RPMI7951 (cell line): ENCODE measurements around the gene TMTC3. TPM values are rescaled to one million over a fixed set of nuclear protein-coding genes. Genes with fewer than 3 reads are reported as not detected.

Source experiments
- DNase-seq: peaks from one replicate; pipeline ENCODE4 v3.0.0-alpha.2; 2012; ENCODE audit warnings: low read depth
- total RNA-seq: library from RNA; depleted of rRNA; stranded (reverse); fragments of >200 nt; shearing (Covaris generic); gene quantifications from 2 replicates; pipeline ENCODE4 v1.2.3, GENCODE V29; 2014; rRNA removed

TMTC3 gene
- total RNA-seq, 1 experiment from 2014 or later: 40.6 TPM

DNA sequence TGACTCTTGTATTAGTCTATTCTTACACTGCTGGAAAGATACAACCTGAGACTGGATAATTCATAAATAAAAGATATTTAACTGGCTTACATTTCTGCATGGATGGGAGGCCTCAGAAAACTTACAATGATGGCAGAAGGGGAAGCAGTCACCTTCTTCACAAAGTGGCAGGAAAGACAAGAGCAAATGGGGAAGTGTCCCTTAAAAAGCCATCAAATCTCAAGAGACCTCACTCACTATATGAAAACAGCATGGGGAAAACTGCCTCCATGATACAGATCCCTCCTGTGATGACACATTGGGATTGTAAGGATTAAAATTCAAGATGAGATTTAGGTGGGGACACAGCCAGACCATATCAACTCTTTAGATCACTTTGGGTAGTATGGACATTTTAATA is 83.7 kb downstream of the TMTC3 start:
- no peak for DNase-seq

DNA sequence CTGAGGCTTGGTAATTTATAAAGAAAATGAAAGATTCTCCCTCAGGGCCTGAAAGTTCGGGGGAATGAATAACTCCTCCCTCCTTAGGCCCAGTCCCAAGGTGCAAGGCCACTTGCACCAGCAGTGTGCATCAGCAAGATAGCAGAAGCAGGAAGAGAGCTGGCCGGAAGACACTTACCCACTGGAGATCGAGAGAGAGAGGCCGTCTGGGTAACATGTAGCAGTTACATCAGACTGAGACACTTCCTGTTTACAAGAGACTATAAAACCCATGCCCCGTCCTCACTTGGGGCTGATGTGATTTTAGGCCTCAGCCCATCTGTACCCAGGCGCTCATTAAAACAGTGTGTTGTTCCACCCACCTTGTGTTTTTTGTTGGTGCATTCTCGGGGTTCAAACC is 85.2 kb downstream of the TMTC3 start:
- no peak for DNase-seq

DNA sequence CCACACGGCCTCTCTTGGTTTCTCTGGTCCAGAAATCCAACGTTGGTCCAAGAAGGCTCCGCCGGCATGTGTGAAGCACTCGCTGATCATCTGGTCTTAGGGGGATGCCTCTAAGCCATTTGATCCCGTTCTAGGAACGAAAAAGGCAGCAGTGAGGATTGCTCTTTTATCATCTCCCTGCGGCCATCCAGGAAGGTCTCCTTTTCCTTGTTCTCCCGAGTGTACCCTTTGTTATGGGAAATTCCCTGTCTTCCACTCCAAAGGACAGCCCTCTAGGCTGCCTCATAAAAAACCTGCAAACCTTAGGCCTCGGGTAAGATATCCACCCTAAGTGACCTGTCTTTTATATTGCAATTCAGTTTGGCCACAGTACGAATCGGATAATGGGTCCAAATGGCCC is 85.8 kb downstream of the TMTC3 start:
- DNase-seq: no peak

DNA sequence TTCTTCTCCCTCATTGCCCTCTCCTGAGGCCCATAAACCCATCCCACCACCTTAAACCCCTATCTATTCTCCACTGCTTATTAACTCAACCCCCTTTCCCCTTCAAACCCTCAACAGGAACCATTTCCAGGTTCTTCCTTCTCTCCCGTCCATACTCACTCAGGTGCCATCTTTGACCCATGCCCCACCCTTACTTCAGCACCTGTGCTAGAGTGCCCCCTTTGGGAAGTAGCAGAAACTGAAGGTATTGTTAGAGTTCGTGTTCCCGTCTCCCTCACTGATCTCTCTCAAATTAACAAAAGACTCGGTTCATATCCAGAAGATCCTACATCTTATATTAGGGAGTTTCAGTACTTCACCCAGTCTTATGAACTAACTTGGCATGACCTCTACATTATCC is 86.6 kb downstream of the TMTC3 start:
- DNase-seq: no peak

DNA sequence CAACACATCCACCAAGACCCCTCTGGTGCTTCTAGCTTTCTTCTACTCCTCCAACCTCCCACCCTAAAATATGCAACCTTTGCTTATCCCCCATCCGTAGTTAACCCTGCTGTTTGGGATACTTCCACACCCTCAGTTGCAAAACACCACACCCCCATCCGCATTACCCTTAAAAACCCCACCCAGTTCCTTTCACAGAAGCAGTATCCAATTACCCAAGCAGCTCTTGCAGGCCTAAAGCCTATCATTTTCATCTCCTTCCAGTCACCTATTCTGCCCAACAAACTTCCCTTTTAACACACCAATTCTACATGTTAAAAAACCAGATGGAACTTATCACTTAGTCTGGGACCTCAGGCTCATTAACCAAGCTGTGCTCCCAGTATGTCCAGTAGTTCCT is 88.2 kb downstream of the TMTC3 start:
- DNase-seq: no peak

DNA sequence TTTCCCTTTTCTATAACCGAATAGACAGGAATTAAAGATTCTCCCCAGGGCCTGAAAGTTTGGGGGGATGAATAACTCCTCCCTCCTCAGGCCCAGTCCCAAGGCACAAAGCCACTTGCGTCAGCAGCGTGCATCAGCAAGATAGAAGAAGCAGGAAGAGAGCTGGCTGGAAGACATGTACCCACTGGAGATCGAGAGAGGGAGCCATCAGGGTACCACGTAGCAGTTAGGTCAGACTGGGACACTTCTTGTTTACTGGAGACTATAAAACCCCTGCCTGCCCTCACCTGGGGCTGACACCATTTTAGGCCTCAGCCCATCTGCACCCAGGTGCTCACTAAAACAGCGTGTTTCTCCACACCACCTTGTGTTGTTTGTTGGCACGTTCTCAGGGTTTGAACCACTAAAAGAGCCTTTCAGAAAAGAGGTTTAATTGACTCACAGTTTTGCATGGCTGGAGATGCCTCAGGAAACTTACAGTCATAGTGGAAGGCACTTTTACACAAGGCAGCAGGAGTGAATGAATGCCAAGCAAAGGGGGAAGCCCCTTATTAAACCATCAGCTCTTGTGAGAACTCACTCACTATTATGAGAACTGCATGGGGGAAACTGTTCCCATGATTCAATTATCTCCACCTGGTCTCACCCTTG is 93.2 kb downstream of the TMTC3 start:
- DNase-seq: no peak

DNA sequence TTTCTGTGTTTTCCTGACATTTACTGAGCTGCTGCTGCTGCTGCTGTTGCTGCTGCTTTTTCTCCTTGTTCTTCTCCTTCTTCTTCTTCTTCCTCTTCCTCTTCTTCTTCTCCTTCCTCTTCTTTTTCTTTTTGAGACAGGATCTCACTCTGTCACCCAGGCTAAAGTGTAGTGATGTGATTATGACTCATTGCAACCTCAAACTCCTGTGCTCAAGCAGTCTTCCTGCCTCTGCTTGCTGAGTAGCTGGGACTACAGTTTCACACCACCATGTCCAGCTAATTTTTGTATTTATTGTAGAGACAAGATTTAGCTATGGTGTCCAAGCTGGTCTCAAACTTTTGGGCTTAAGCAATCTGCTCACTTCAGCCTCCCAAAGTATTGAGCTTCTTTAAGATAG is 95.8 kb downstream of the TMTC3 start:
- DNase-seq: peak; percentile 78

DNA sequence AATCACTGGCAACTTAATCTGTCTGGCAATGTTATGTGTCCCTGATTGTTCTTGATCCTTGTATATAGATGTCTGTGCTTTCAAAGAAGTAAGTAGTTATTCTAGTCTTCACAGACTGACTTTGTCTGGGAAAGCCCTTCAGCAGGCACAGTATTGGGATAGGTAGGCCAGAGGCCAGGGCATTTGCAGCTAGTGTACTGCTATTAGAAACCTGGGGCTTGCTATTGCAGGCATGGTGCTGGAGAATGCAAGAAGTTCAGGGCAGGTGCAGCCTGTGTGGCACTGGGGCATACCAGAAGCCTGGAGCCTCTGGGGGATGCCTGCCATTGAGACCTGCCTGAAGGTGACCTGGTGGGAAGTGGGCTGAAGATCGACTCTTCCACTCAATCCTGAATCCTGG is 96.3 kb downstream of the TMTC3 start:
- no peak for DNase-seq

DNA sequence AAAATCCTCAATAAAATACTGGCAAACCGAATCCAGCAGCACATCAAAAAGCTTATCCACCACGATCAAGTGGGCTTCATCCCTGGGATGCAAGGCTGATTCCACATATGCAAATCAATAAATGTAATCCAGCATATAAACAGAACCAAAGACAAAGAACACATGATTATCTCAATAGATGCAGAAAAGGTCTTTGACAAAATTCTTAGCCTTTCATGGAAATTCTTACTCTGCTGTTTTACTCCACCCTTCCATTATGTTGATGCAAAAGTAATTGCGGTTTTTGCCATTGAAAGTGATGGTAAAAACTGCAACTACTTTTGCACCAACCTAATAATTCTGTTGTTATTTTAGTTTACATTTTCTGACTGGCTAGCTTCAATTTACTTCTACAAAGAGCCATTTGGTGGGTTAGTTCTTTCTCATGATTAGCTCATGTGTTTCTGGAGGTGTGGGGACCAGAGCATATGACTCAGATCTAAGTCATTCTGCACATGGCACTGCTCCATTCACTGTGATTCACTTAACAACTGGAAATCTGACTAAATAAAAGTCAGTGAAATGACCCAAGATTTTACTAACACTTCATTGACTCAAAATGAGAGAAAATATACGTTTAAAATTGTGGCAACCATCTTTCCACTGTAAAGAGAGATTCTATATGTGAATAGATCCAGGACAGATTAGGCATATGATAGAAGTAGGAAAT is 99.9 kb downstream of the TMTC3 start:
- peak; percentile 95 for DNase-seq

DNA sequence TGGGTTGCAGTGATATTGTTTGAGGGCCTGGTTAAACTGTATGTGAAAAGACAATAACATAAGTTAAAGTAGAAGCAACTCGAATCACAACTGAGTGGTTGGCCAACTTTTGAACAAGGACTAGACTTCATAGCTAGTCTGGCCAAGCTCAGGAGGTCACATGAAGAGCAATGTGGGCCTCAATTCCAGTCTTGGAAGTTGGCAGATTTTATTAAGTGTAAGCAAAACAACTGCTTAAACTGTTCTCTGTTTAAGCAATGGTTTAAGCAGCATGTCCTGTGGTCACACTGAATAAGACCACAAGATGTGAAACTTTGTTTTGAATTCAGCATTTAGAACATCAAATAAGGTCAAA is 100.4 kb downstream of the TMTC3 start:
- peak; percentile 68 for DNase-seq

DNA sequence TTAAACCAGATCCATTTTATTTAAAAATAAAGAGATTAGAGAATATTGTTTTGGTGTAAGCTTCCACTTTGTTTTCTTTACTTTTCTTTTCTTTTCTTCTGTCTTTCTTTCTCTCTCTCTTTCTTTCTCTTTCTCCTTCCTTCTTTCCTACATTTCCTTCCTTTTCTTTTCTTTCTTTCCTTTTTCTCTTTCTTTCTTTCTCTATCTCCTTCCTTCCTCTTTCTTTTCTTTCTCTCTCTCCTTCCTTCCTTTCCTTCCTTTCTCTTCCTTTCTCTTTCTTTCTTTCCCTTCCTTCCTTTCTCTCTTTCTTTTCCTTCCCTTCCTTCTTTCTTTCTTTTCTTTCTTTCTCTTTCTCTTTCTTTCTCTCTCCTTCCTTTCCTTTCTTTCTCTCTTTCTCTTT is 100.8 kb downstream of the TMTC3 start:
- DNase-seq: no peak

DNA sequence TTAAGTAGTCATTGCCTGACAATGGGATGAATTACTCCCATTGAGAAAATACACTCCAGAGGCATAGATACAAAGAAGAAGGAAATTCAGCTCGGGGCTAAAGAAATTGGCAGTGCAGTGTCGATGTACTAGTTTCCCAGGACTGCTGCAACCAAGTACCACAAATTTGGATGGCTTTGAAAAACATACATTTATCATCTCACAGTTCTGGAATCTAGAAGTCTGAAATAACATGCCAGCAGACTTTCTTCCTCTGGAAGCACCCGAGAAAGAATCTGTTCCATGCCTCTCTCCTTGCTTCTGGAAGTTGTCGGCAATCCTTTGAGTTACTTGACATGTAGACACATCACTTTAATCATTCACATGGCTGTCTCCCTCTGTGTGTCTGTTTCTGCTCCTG is 101.9 kb downstream of the TMTC3 start:
- peak; percentile 27 for DNase-seq

DNA sequence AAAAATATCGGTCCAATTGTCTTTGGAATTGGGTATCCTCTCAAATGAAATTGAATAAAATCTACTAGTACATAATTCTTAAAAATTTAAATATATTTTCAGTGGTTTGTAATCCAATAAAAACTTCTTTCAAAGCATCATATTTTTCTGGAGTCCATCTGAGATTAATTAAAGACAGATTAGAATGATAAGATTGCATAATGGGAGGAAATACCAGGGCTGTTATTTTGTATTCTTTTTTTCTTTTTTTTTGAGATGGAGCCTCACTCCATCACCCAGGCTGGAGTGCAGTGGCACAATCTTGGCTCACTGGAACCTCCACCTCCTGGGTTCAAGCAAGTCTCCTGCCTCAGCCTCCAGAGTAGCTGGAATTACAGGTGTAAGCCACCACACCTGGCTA is 103.8 kb downstream of the TMTC3 start:
- DNase-seq: no peak

DNA sequence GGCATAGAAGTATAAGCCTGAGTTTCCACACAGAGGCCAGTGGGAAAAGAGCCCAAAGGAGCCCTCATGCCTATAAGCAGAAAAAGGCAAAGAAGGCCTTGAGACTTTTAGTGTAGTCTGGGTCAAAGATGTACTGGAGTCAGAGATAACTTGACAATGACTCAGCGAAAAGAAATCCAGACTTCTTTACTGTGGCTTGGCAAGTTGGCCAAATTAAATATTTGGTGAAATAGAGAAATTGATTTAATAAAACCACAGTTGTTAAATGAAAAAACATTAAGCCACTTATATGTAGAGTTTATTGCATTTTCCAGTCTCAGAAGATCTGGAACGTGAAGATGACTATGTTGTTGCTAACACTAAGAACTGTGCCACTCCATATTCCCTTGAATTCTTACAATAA is 105.1 kb downstream of the TMTC3 start:
- peak; percentile 89 for DNase-seq

DNA sequence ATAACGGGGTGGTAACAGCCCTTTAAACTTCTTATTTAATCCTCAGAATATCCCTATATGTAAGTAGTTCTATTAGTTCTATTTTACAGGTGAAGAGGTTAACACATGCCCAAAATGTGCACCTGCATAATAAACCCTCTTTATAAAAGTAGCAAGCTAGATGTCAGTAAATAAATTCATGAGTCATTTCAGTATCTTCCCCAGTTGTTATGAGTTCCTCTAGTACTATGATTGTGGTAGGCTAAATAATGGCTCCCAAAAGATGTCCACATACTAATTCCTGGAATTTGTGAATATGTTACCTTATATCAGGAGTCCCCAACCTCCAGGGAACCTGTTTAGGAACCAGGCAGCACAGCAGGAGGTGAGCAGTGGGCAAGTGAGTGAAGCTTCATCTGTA is 106.5 kb downstream of the TMTC3 start:
- no peak for DNase-seq

Other genes with a start within 250 kb of the TMTC3 start
- gene C12orf50, start 112.9 kb upstream of the TMTC3 start, total RNA-seq: not detected in 2 replicates
- gene CEP290, start 219 bp upstream of the TMTC3 start, total RNA-seq: 8.9 and 16.3 TPM in 2 replicates